Activated CD8-positive, alpha-beta memory T cell treated with anti-CD3 and anti-CD28 coated beads for 4 hours (primary cell): ENCODE data around the gene MATR3.
"Not testable (repeated sequence)": the region's sequence is repeated elsewhere in the genome, so short reads cannot be mapped to it uniquely, and the experiment has no call there.

Source experiments
- DNase-seq, 2 donors: peaks; one replicate each; pipeline ENCODE4 v3.0.0-alpha.2; 2020; ENCODE audit warnings: low read depth in 2 of 2

The MATR3 gene

DNA sequence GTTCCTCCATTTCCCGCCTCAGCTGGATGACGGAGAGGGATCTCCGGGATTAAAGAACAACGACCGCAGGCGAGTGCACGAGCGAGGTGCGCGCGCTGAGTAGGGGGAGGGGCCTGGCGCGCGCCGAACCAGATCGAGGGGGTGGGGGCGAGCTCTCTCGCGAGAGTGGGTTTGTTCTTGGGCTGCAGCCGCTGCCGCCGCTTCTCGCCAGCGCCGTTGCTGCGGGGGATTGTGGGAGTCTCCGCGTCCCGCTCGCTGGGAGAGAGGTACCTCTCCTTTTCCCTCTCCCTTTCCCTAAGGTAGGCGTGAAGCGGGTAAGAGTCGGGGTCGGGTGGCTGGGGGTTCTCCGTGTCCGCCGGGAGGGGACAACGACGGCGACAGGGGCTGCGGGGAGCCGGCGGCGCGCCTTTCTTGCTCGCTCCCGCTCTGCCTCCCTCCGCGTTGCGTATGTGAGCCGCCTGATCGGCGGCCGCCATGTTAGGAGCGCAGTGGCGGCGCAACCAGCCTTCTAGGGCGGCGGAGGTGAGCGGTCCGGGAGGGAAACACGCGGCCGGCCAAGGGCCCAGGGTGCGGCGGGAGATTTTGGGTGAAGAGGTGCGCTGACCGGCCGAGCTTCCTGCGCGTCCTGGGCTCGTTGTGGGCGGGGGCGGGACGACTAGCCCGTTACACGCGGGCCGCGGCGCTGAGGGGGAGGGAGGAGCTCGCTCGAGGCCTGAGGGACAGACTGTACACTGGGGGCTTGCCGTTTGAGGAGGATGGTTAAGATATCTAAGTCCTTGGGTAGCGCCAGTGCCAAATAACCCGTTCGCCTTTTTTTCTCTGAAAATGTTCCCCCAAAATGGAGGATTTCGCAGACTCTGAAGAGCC, at the start of gene MATR3:
MATR3 (plus strand) TSS at position 234 of the 867 bp plus-strand sequence. CDS start 13,676 bp downstream, outside the sequence.
- DNase-seq: peak; percentile 85 to 87

DNA sequence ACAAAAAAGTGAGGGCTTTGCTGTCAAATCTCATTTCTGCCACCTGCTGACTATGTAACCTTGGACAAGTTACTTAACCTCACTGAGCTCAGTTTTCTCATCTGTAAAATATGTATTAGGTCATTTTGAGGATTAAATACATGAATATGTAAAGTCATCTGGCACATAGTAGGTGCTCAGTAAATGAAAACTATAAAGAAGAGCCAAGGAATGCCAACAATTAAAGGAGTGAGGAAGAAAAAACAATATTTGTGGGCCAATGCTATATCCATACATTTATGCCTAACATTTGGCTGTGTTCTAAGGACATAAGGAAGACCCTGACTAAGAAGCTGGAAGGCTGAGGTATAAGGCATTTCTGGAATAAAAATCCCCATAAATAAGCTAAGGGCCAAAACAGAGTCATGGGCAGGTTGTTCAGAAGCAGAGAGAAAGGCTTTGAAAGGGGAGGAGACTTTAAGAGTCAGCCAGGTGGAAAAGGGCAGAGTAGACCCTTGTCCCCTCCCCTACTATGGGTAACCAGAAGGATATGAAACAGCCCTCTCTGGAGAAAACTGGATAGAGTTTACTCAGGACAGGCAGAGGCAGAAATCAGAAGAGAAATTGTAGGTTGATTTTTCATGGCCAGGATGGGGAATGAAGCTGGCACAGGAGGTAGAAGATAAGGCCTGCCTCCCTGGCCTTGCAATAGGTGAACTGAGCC, 47.8 kb upstream of the MATR3 start:
- no peak for DNase-seq

DNA sequence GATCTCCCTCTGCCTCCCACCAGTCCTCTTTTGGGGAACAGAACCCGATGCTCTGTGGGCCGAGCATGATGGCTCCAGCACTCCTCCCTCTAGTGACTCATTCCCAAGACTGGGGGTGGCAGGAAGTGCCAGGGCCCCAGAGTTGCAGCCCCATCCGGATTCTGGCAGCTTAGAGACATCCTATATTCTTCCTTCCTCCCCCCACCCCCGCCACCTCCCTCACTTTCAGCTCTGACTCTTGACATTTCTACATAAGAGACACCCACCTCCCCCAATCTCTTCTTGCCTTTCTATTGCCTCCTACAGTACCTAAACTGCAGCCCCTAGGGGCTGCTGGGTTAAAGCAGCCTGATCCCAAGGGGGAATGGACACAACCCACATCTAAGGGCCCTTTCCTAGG, 47.1 kb upstream of the MATR3 start:
- DNase-seq: peak; percentile 8 to 31

GRCh38 chr5:139248826-139249453, 44.6 kb upstream of the MATR3 start:
- no peak for DNase-seq

GRCh38 chr5:139251281-139251687, 42.3 kb upstream of the MATR3 start:
- no peak for DNase-seq

- no peak for DNase-seq
Measured at GRCh38 chr5:139251695-139252288, 41.7 kb upstream of the MATR3 start.

DNA sequence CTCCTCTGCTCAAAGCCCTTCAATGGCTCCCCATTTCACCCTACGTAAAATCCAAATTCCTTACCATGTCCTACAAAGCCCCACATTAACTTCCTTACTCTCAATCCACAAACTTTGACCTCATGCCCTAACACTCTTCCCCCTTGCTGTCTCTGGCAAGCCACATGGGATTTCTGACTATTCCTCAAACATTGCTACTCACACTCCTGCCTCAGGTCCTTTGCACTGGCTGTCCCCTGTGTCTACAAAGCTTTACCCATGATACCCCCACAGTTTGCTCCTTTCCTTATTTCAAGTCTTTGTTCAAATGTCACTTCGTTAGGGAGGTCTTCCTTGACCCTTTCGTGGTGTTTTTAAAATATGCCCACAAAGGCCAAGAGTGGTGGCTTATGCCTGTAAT, 40.4 kb upstream of the MATR3 start:
- no peak for DNase-seq

GRCh38 chr5:139256820-139257219, 36.7 kb upstream of the MATR3 start:
- DNase-seq: no peak

DNA sequence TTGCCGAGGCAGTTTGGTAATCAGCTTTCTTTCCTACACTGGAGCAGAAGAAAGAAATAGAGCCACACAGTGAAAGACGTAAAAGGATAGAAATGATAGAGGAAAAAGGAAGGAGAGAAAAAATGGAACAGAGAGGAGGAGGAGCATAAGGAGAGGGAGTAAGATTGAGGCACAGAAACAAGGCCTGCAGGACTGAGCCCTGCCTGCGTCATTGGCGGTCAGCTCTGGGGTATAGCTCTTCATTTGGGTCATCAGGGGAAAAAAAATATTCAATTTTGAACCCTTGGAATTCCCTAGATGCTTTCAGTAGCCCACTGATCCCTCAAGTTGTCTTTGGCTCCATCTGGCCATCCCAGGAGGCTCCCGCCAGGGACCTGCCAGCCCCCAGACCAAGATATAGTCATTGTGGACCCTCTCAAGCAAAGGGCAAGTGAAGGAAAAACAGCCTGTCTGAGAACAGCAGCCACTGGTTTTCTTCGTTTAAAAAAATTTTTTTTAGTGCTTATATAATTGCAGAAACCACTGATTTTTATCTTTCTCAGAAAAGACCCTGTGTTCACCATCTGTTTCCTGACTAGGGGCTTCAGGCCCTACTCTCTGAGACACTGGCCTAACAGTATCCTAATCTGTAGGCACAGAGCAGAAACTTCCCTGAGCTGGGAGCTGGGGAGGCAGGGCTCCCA, 31.3 kb upstream of the MATR3 start:
- DNase-seq: no peak

DNA sequence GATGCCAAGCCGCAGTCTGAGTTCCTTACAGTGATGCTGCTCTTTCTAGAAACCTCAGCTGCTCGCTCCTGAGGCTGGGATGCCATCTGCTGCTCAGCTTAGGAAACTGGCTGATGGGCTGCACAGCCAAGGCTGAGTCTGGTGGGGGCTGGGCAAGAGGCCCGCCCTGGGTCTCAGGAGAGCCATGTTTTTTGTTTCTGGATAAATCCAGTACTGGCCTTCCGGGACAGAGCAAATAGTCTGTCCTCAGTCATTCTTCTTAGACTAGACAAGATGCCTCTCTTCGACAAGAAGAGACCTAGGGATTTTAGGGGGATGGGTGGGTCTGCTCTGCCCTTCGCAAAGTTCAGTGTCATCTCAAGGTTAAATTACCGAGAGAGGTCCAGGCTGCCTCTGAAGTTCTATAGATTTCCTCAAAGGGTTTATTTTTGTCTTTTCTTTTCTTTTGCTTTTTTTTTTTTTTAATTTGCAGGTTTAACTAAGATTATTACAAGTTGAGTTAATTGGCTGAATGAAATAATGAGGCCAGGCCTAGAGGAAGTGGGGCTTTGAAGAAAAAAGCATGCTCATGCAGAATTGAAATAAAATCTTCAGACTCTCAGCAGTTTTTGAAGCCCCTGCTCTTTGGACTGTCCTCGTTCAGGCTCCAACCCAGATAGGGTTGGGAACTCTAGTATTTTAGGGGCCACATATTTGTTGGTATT, 30.6 kb upstream of the MATR3 start:
- peak; percentile 30 to 42 for DNase-seq

- no peak for DNase-seq
Measured at GRCh38 chr5:139263536-139263935, 30.0 kb upstream of the MATR3 start.

GRCh38 chr5:139263946-139264345, 29.6 kb upstream of the MATR3 start:
- DNase-seq: no peak

DNA sequence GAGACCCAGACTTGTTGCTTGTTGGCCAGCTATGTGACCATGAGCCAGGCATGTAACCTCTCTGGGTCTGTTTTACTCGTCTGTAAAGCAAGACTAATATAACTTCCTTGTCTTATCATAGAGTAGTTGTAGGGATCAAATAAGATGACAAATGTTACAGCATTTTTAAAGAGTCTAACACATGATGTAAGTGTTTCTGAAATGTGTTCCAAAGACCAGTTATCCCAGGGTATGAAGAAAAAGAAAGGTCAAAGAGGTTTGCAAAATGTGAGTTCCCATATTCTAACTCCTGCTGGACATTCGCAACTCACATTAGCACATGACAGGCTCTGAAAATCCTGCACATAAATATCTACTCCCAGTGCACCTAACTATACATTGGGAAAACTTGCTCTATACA, 28.5 kb upstream of the MATR3 start:
- DNase-seq: no peak

DNA sequence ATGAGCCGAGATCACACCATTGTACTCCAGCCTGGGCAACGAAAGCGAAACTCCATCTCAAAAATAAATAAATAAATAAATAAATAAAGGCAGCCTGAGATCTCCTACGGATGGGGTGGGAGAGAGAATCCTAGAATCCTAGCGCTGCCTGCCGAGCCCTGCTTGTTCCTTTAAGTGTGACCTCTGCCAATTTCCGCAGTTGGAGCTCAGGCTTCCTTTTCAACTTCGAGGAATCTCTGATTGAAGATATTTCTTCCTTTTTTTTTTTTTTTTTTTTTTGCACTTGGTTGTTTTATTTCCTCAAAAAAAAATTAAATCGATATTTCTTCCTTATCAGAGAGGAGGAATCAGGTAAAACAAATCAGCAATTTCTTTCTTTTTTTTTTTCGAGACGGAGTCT, 27.3 kb upstream of the MATR3 start:
- DNase-seq: no peak

GRCh38 chr5:139267481-139267880, 26.1 kb upstream of the MATR3 start:
- DNase-seq: no peak

DNA sequence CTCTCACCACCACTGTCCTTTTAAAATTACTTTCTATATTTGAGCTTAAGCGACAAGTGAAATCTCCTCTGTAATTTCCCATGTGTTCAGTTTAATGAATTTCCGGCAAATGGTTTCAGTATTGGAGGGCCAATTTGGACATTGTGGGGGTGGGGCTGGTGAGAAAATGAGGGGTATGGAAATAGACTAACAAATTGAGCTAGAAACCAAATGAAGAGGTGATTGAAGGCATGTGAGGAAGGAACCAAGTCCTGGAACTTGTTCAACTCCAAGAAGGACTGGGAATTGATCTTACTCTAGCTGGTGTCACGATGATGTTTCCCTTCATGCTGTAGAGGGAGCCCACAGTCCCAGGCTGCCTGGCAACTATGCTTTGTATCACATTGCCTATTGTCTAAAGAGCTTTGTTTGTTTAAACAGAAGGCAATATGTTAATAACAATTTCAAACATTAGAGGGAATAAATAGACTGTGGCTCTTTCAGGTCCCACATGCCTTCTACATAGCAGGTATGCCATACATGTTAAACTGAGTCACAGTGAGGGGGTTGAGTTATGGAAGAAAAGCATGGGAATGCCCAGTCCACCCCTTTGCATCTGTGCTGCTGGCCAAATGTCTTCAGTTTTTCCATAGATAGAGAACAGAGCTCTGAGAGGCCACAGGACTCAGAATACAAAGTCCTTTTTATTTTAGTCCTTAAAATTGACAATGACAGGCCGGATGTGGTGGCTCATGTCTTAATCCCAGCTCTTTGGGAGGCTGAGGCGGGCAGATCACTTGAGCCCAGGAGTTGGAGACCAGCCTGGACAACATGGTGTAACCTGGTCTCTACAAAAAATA, 25.0 kb upstream of the MATR3 start:
- DNase-seq: no peak

DNA sequence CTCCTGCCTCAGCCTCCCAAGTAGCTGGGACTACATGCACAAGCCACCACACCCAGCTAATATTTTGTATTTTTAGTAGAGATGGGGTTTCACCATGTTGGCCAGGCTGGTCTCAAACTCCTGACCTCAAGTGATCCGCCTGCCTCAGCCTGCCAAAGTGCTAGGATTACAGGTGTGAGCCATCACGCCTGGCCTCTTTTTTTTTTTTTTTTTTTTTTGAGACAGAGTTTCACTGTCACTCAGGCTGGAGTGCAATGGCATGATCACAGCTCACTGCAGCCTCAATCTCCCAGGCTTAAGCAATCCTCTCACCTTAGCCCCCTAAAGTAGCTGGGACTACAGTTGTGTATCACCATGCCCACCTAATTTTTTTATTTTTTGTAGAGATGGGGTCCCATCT, 22.8 kb upstream of the MATR3 start:
- not testable (repeated sequence) for DNase-seq

DNA sequence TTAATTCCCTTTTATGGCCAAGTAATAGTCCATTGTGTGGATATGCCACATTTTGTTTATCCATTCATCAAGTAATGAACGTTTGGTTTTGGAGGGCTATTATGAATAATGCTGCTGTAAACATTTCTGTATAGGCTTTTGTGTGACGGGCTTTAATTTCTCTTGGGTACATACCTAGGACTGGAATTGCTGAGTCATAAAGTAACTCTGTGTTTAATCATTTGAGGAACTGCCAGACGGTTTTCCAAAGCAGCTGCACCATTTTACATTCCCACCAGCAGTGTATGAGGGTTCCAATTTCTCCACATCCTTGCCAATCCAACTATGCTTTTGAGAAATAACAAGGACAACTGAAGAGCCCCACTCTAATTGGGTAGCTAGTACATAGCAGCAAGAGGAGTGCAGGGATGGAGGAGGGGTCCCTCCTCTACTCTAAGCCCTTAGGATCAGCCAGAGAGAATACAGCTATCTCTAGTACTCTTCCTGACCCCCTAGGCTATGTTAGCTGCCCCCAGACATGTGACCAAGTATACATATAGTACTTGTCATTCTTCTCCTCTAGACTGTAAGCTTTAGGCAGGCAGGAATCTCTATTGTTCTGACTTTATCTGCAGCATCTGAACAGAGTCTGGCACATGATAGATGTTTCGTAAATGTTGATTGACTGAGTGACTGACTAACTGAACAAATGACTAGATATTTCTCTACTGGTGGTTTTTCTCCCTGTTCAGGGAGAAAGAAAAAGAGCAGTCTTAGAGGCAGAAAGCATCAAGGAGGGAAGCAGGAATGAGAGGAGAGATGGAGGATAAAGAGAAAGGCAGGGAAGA, 22.1 kb upstream of the MATR3 start:
- DNase-seq: no peak
